Metanephros (tissue), 1 donor: ENCODE measurements around the gene TNFAIP3. TPM values are rescaled to one million over a fixed set of nuclear protein-coding genes. Genes with fewer than 3 reads are reported as not detected.

Experiments used
- total RNA-seq: library from RNA; depleted of rRNA; stranded (reverse); fragments of >200 nt; gene quantifications from one replicate; pipeline ENCODE4 v1.2.3, GENCODE V29; 2014

TNFAIP3 gene
- total RNA-seq, result 25.2 TPM

GRCh38 chr6:137866914-137867684 lies at the start of gene TNFAIP3:
Gene TNFAIP3, plus strand, starts transcription at chr6:137867259. Its CDS starts 3,969 bp downstream, at chr6:137871228.

Other genes starting within 250 kb of the TNFAIP3 start
- 11.2 TPM for gene PERP, start 240.2 kb downstream of the TNFAIP3 start, total RNA-seq